DMS 273 treated with DMSO at 0.1 percent for 48 hours (cell line): Measurements from ENCODE around the gene AKR1E2.

Experiments
- DNase-seq: peaks from one replicate; lab custom pipeline; 2025; lab: John Stamatoyannopoulos, UW

AKR1E2 gene

GRCh38 chr10:4845766-4846165 is 19.8 kb downstream of the AKR1E2 start:
- no peak for DNase-seq

GRCh38 chr10:4846775-4847174 is 20.8 kb downstream of the AKR1E2 start:
- no peak for DNase-seq

- DNase-seq: no peak
Observed at GRCh38 chr10:4847561-4848355, 21.8 kb downstream of the AKR1E2 start.

DNA sequence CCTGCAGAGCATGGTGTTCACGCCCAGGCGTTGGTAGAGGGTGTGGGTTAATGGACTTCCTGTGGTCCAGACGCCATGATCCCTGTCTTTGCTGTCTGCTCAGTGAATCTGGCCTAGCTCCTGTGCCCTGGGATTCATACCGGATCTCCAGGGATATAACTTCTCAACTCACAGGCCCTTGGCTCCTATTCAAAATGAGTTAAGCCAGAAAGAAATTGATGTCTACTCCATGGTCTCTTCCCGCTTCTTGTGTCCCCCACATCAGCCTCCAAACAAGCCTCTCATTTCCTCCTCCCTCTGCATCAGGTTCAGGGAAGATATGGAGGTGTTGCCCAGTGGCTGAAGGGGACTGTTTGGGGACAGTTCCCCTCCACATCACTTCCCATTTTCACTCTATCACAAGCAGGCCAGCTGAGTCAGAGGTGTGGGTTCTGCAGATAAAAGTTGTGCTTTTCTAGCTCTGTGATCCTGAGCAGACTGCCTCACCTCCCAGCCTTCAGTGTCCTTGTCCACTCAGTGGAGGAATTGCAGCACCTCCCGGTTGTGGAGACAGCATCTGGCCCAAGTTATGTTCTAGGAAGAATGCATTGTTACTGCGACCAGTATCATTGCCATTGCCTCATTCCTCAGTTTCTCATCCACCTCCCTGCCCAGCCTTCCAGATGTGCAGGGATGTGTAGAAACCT is 22.5 kb downstream of the AKR1E2 start:
- DNase-seq: no peak

DNA sequence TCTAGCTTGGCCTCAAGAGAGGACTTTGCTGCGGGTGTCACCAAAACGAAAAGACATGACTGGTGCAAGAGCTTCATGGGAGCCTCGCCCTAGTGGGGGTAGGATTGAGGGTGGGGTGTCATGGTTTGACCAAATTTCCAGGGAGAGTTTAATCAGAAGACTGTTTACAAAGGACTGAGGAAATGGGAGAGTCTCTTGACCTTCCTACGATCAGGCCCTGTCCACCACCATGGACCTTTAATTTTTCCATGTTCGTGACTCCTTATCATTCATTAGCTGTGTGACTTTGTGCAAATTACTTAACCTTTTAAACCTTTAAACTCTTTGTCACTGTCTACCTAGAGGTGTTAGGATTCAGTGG is 23.0 kb downstream of the AKR1E2 start:
- DNase-seq: no peak

- DNase-seq: peak; percentile 39
Observed at GRCh38 chr10:4849555-4850242, 23.7 kb downstream of the AKR1E2 start.

GRCh38 chr10:4850397-4850796 is 24.4 kb downstream of the AKR1E2 start:
- no peak for DNase-seq

GRCh38 chr10:4851176-4851575 is 25.2 kb downstream of the AKR1E2 start:
- no peak for DNase-seq

GRCh38 chr10:4851846-4852245 is 25.8 kb downstream of the AKR1E2 start:
- no peak for DNase-seq

GRCh38 chr10:4865945-4866661 is 40.1 kb downstream of the AKR1E2 start:
- DNase-seq: no peak

DNA sequence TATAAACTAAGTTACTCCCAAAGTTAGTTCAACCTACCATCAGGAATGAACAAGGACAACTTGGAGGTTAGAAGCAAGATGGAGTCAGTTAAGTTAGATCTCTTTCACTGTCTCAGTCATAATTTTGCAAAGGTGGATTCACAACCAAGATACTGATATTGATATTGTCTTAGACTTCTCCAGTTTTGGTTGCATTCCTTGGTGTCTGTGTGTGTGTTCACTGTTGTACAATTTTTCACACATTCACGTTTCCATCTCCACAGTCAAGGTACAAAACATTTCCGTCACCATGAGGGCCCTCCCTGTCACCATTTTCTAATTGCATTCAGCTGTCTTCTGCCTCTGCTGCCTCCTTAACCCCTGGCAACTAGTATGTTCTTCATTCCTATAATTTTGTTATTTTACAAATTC is 41.1 kb downstream of the AKR1E2 start:
- no peak for DNase-seq

DNA sequence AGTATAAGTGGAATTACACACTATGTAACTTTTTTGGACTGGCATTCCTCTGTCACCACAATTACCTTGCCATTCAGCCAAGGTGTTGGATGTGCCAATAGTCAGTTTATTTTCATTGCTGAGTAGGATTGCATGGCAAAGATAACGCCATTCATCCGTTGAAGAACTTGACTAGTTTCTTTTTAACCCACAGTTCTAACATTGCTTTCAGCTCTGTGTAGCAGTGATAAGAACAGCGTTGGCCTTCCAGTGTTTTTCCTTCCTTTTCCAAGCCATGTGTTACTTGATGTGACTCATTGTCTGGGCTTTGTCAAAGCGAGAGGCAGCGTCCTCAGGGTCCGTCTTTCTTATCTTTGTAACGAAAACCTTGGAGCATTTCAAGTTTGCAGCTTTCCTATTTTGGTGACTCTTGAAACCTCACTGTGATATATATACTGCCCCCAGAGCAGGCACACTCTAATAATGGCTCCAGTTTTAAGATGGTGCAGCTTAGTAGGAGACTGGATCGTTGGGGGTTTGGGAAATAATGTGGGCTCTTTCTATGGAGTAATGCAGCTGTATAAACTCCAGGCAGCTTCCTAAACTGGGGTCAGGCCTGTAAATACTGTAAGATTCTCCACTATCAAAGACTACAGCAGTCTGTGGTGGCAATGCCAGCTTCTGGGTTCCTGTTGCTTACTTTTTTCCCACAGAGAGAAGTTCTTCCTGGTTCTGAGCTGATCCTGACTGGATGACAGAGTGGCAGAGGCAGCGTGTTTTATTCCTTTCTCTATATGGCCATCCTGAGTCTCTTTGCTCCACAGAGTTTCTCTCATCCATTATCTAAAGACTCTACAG is 41.7 kb downstream of the AKR1E2 start:
- no peak for DNase-seq

DNA sequence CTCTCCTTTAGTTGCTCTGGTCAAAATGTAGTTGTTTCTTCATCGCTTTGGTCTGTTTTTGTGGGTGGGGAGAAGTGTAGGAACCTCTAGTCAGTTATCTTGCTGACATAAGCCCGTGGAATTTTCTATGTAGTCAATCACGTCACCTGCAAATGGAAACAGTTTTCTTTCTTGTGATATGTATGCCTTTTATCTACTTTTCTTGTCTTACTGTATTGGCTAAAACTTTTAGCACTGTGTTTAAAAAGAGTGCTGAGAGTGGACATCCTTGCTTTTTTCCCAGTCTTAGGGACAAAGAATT is 42.3 kb downstream of the AKR1E2 start:
- no peak for DNase-seq

DNA sequence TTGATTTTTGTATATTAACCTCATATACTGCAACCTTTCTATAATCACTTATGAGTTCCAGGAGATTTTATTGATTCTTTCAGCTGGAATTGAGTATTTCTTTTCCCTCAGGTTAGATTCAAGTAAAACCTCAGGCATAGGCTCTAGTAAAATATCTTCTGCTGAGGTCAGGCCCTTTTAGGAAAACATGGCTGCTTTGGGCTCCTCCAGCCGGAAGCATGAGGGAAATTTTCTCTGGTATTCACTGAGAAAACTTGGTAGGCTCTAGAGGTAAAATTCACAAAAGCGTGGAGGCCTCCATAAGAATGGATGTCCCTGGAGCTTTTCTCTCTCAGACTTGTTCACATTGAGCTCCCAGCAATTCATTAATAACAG is 56.7 kb downstream of the AKR1E2 start:
- no peak for DNase-seq

GRCh38 chr10:4883079-4883739 is 57.2 kb downstream of the AKR1E2 start:
- no peak for DNase-seq

DNA sequence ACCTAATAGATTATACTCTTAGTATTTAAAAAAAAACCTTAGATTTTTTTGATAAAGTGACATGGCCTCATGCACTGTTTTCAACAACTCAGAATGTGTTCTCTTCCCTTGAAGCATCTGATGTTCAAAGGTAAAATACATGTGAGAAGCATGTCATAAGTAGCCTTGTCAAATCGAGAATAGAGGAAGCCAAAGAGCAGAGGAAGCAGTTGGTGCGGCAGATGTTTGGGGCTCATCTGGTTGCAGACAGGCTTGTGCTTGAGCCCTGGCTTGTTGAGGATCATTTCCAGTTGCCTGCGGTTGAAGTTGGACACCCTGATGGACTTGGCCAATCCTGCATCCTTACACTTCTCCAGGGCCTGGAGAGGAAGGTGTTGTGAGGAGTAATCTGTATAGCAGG is 59.2 kb downstream of the AKR1E2 start:
- no peak for DNase-seq

GRCh38 chr10:4887501-4887900 is 61.5 kb downstream of the AKR1E2 start:
- no peak for DNase-seq

GRCh38 chr10:4888236-4888635 is 62.2 kb downstream of the AKR1E2 start:
- DNase-seq: no peak

DNA sequence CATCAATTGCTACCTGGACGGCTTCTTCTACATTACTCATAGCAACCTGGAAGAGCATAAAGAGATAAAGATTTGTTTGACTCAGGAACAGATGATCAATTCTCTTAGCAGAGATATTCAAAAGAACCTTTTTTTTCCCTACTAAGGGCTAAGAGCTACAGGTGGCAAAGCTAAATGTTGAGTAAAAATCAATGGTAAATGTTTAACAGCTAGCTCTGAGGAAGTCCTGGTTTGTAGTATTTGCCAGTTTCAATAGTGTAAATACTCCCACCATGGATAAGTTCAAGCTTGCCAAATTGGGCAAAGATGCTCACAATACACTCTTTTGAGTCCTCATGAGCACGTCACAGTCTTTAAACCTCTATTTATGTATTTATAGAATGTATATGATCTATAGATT is 64.0 kb downstream of the AKR1E2 start:
- DNase-seq: no peak

DNA sequence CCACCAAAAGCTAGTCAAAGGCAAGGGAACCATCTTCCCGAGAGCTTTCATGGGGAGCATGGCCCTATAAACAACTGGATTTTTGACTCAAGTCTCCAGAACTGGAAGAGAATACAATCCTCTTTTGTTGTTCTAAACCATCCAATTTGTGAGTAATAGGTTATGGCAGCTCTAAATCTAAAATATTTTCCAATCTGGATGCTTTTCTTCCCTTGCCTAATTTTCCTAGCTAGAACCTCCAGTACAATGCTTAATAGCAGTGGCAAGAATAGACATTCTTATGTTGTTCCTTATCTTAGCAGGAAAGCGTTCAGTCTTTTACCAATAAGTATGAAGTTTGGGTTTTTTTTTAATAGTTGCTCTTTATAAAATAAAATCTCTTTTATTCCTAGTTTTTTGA is 66.7 kb downstream of the AKR1E2 start:
- no peak for DNase-seq

- no peak for DNase-seq
Observed at GRCh38 chr10:4894335-4894734, 68.3 kb downstream of the AKR1E2 start.
